Esophagus muscularis mucosa (tissue), 4 donors: ENCODE data around the gene DDHD1.

Source experiments
- EP300 ChIP-seq: sonication (generic); formaldehyde crosslinking; IDR thresholded peaks from one replicate; pipeline ENCODE4 v1.6.1; 2017; ENCODE audit warnings: antibody characterized with exemption
- POLR2A ChIP-seq: fragments of 450-650 bp; IDR thresholded peaks from one replicate; pipeline ENCODE4 v1.6.1; 2017; ENCODE audit warnings: antibody characterized with exemption, moderate library complexity, mild to moderate bottlenecking, low read depth
- POLR2AphosphoS5 ChIP-seq, 2 donors: sonication (generic); formaldehyde crosslinking; IDR thresholded peaks; one replicate each; pipeline ENCODE4 v1.6.1; 2017; ENCODE audit warnings: antibody characterized with exemption in 2 of 2
- TF ChIP-seq, protein P1 (sequence below), 3 experiments: fragments of 200-600 bp in 2 of 3; fragments of 450-650 bp in 1 of 3; sonication (generic) in 2 of 3; IDR thresholded peaks; one replicate each; pipeline ENCODE4 v1.5.1; 2017 to 2019; ENCODE audit warnings: antibody characterized with exemption in 3 of 3, mild to moderate bottlenecking in 2 of 3, moderate library complexity in 1 of 3

DNA sequence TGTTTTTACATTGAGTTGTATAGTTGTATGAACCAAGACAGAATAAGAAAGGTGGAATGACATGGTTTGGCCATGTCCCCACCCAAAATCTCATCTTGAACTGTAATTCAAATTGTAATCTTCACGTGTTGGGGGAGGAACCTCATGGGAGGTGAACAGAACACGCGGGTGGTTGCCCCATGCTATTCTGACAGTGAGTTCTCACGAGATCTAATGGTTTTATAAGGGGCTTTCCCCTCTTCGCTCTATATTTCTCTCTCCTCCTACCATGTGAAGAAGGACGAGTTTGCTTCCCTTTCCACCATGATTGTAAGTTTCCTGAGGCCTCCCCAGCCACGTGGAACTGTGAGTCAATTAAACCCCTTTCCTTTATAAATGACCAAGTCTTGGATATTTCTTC is 25.3 kb downstream of the DDHD1 start:
- TF ChIP-seq POLR2A (no peak), POLR2AphosphoS5 (IDR thresholded peaks at IDR 0.05) (no peak), EP300 (no peak)
- TF ChIP-seq, protein P1, sequence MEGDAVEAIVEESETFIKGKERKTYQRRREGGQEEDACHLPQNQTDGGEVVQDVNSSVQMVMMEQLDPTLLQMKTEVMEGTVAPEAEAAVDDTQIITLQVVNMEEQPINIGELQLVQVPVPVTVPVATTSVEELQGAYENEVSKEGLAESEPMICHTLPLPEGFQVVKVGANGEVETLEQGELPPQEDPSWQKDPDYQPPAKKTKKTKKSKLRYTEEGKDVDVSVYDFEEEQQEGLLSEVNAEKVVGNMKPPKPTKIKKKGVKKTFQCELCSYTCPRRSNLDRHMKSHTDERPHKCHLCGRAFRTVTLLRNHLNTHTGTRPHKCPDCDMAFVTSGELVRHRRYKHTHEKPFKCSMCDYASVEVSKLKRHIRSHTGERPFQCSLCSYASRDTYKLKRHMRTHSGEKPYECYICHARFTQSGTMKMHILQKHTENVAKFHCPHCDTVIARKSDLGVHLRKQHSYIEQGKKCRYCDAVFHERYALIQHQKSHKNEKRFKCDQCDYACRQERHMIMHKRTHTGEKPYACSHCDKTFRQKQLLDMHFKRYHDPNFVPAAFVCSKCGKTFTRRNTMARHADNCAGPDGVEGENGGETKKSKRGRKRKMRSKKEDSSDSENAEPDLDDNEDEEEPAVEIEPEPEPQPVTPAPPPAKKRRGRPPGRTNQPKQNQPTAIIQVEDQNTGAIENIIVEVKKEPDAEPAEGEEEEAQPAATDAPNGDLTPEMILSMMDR (IDR thresholded peaks at IDR 0.05): no peak
